ENCODE measurements around the gene MOCS1.

The MOCS1 gene

GRCh38 chr6:39950125-39950720 lies 16.0 kb upstream of the MOCS1 start:
- no peak for TF ChIP-seq CTCF (conservative IDR thresholded peaks at IDR 0.05; ENCODE audit: low read depth, low read length)
- no peak overlapping the region for H3K4me3 ChIP-seq (ENCODE audit: low read length)
- DNase-seq (ENCODE audit: low read depth), result no peak

- no peak for TF ChIP-seq CTCF (conservative IDR thresholded peaks at IDR 0.05; ENCODE audit: low read depth, low read length)
- H3K4me3 ChIP-seq (ENCODE audit: low read length), result no peak overlapping the region
- no peak for DNase-seq (ENCODE audit: low read depth)
These were observed 14.0 kb upstream of the MOCS1 start for GRCh38 chr6:39948199-39948791.

GRCh38 chr6:39947611-39948068 lies 13.4 kb upstream of the MOCS1 start:
- DNase-seq (ENCODE audit: low read depth), result no peak
- no peak overlapping the region for H3K4me3 ChIP-seq (ENCODE audit: low read length)
- no peak for TF ChIP-seq CTCF (conservative IDR thresholded peaks at IDR 0.05; ENCODE audit: low read depth, low read length)

- TF ChIP-seq CTCF (conservative IDR thresholded peaks at IDR 0.05; ENCODE audit: low read depth, low read length), result no peak
- no peak overlapping the region for H3K4me3 ChIP-seq (ENCODE audit: low read length)
- DNase-seq (ENCODE audit: low read depth), result no peak
These were observed 11.4 kb upstream of the MOCS1 start for GRCh38 chr6:39945626-39946025.

- H3K4me3 ChIP-seq (ENCODE audit: low read length), result no peak overlapping the region
- TF ChIP-seq CTCF (conservative IDR thresholded peaks at IDR 0.05; ENCODE audit: low read depth, low read length), result no peak
- DNase-seq (ENCODE audit: low read depth), result no peak
These were observed 8.8 kb upstream of the MOCS1 start for GRCh38 chr6:39942903-39943580.

GRCh38 chr6:39941820-39942219 lies 7.6 kb upstream of the MOCS1 start:
- no peak for DNase-seq (ENCODE audit: low read depth)
- H3K4me3 ChIP-seq (ENCODE audit: low read length), result no peak overlapping the region
- TF ChIP-seq CTCF (conservative IDR thresholded peaks at IDR 0.05; ENCODE audit: low read depth, low read length), result no peak

- TF ChIP-seq CTCF (conservative IDR thresholded peaks at IDR 0.05; ENCODE audit: low read depth, low read length), result no peak
- no peak for DNase-seq (ENCODE audit: low read depth)
- no peak overlapping the region for H3K4me3 ChIP-seq (ENCODE audit: low read length)
These were observed 6.9 kb upstream of the MOCS1 start for GRCh38 chr6:39941138-39941537.

Measured in retinal pigment epithelial cell (primary cell).